GM18873 (cell line): Measurements from ENCODE around the gene PABPC1L.

Source experiments
- ATAC-seq: cut with Tn5 transposase; IDR thresholded peaks from one replicate; pipeline ENCODE4 v1.9.1; 2021; ENCODE audit warnings: mild to moderate bottlenecking, moderate library complexity, moderate number of reproducible peaks; ENCODE audit not compliant: unreplicated experiment, low FRiP score

The PABPC1L gene

GRCh38 chr20:44941120-44941691 lies 31.3 kb downstream of the PABPC1L start:
- no peak for ATAC-seq

- no peak for ATAC-seq
Observed at GRCh38 chr20:44942264-44942973, 32.6 kb downstream of the PABPC1L start.

GRCh38 chr20:44943828-44944227 lies 34.0 kb downstream of the PABPC1L start:
- no peak for ATAC-seq

- no peak for ATAC-seq
Observed at GRCh38 chr20:44945261-44945660, 35.4 kb downstream of the PABPC1L start.

GRCh38 chr20:44946271-44946852 lies 36.5 kb downstream of the PABPC1L start:
- ATAC-seq = no peak

GRCh38 chr20:44948107-44948506 lies 38.2 kb downstream of the PABPC1L start:
- no peak for ATAC-seq

- ATAC-seq = no peak
Observed at GRCh38 chr20:44948513-44948912, 38.7 kb downstream of the PABPC1L start.

- ATAC-seq = no peak
Observed at GRCh38 chr20:44950368-44950767, 40.5 kb downstream of the PABPC1L start.

- no peak for ATAC-seq
Observed at GRCh38 chr20:44952731-44953130, 42.9 kb downstream of the PABPC1L start.

GRCh38 chr20:44954211-44954610 lies 44.4 kb downstream of the PABPC1L start:
- no peak for ATAC-seq

- ATAC-seq = no peak
Observed at GRCh38 chr20:44955270-44955669, 45.4 kb downstream of the PABPC1L start.

GRCh38 chr20:44956410-44956809 lies 46.5 kb downstream of the PABPC1L start:
- ATAC-seq = no peak

- ATAC-seq = no peak
Observed at GRCh38 chr20:44958276-44958675, 48.4 kb downstream of the PABPC1L start.

- ATAC-seq = no peak
Observed at GRCh38 chr20:44959082-44959637, 49.3 kb downstream of the PABPC1L start.

GRCh38 chr20:44959638-44960102 lies 49.8 kb downstream of the PABPC1L start:
- no peak for ATAC-seq

- ATAC-seq = peak; percentile 70
Observed at GRCh38 chr20:44960103-44960852, 50.4 kb downstream of the PABPC1L start, which contains the start of gene TOMM34. Gene TOMM34, minus strand, starts transcription at chr20:44960397. Its CDS starts 64 bp downstream, at chr20:44960333.

- no peak for ATAC-seq
Observed at GRCh38 chr20:44961011-44961869, 51.4 kb downstream of the PABPC1L start.

- no peak for ATAC-seq
Observed at GRCh38 chr20:44961870-44962267, 52.0 kb downstream of the PABPC1L start.

- ATAC-seq = no peak
Observed at GRCh38 chr20:44962483-44962882, 52.6 kb downstream of the PABPC1L start.
